Measurements from ENCODE around the gene TBCE.

The TBCE gene

GRCh38 chr1:235473806-235474205 is 106.6 kb downstream of the TBCE start:
- Histone ChIP-seq H4K91ac (ENCODE audit: low read depth, low read length, poor library complexity) (no peak overlapping the region), H3K9ac (ENCODE audit: low read depth, low read length, poor library complexity) (no peak overlapping the region), H3K4me3 (ENCODE audit: low read length in 2 of 2) (no peak overlapping the region), H2BK5ac (ENCODE audit: low read length) (no peak overlapping the region), H3K9me3 (replicated peaks in 1 of 2; ENCODE audit: control insufficient read depth in 2 of 2, insufficient read depth in 1 of 2, low read depth in 1 of 2, low read length in 2 of 2) (no peaks in the 10 kb centered on the region), H2BK15ac (ENCODE audit: low read length) (no peak overlapping the region), H3K4me2 (ENCODE audit: insufficient read depth, low read length, poor library complexity, severe bottlenecking) (no peak overlapping the region), H3K4me1 (ENCODE audit: control insufficient read depth in 2 of 2, insufficient read depth in 1 of 2, low read depth in 1 of 2, low read length in 2 of 2) (no peaks in the 10 kb centered on the region), H2BK12ac (ENCODE audit: low read length) (no peak overlapping the region), H3K18ac (ENCODE audit: low read length) (no peak overlapping the region), H3K23ac (ENCODE audit: low read depth, low read length, poor library complexity) (no peak overlapping the region), H3K4ac (ENCODE audit: low read length) (no peak overlapping the region), H4K8ac (ENCODE audit: low read depth, low read length) (no peak overlapping the region), H2BK120ac (ENCODE audit: low read depth, low read length) (no peak overlapping the region), H3K27me3 (ENCODE audit: control insufficient read depth in 3 of 3, insufficient read depth in 3 of 3, low read depth in 1 of 3, low read length in 3 of 3) (peaks cover 0 to 2% (median 0%) of the 10 kb centered on the region in 3 experiments), H3K79me1 (ENCODE audit: low read depth, low read length) (no peaks in the 10 kb centered on the region), H3K14ac (ENCODE audit: low read length) (no peak overlapping the region), H3K36me3 (replicated peaks in 1 of 2; ENCODE audit: control insufficient read depth in 2 of 2, insufficient read depth in 2 of 2, low read length in 2 of 2) (peaks cover 2 to 83% of the 10 kb centered on the region in 2 donors), H2AK5ac (ENCODE audit: low read depth, low read length) (no peak overlapping the region), H2AFZ (ENCODE audit: low read length) (no peak overlapping the region), H3K27ac (replicated peaks; ENCODE audit: low read length) (no peak overlapping the region)
- no CpG with 5 or more reads among the region's 1 CpG for WGBS, 2 donors (ENCODE audit: extremely low coverage in 2 of 2, insufficient read length in 2 of 2, insufficient replicate concordance in 1 of 2)
- no peak for DNase-seq (ENCODE audit: low spot score)

- Histone ChIP-seq H4K8ac (ENCODE audit: low read depth, low read length) (no peak overlapping the region), H2BK5ac (ENCODE audit: low read length) (no peak overlapping the region), H2BK12ac (ENCODE audit: low read length) (no peak overlapping the region), H3K27ac (replicated peaks; ENCODE audit: low read length) (no peak overlapping the region), H3K36me3 (replicated peaks in 1 of 2; ENCODE audit: control insufficient read depth in 2 of 2, insufficient read depth in 2 of 2, low read length in 2 of 2) (peaks cover 16 to 94% of the 10 kb centered on the region in 2 donors), H2BK15ac (ENCODE audit: low read length) (no peak overlapping the region), H3K23ac (ENCODE audit: low read depth, low read length, poor library complexity) (no peak overlapping the region), H3K14ac (ENCODE audit: low read length) (no peak overlapping the region), H3K4me1 (ENCODE audit: control insufficient read depth in 2 of 2, insufficient read depth in 1 of 2, low read depth in 1 of 2, low read length in 2 of 2) (no peaks in the 10 kb centered on the region), H3K4ac (ENCODE audit: low read length) (no peak overlapping the region), H3K27me3 (ENCODE audit: control insufficient read depth in 3 of 3, insufficient read depth in 3 of 3, low read depth in 1 of 3, low read length in 3 of 3) (no peaks in the 10 kb centered on the region), H3K18ac (ENCODE audit: low read length) (no peak overlapping the region), H2AK5ac (ENCODE audit: low read depth, low read length) (no peak overlapping the region), H3K79me1 (ENCODE audit: low read depth, low read length) (no peaks in the 10 kb centered on the region), H3K4me3 (ENCODE audit: low read length in 2 of 2) (no peak overlapping the region), H2AFZ (ENCODE audit: low read length) (no peak overlapping the region), H4K91ac (ENCODE audit: low read depth, low read length, poor library complexity) (no peak overlapping the region), H3K4me2 (ENCODE audit: insufficient read depth, low read length, poor library complexity, severe bottlenecking) (no peak overlapping the region), H2BK120ac (ENCODE audit: low read depth, low read length) (no peak overlapping the region), H3K9ac (ENCODE audit: low read depth, low read length, poor library complexity) (no peak overlapping the region), H3K9me3 (replicated peaks in 1 of 2; ENCODE audit: control insufficient read depth in 2 of 2, insufficient read depth in 1 of 2, low read depth in 1 of 2, low read length in 2 of 2) (peaks cover 0 to 29% of the 10 kb centered on the region in 2 donors)
- no CpG with 5 or more reads among the region's 5 CpGs for WGBS, 2 donors (ENCODE audit: extremely low coverage in 2 of 2, insufficient read length in 2 of 2, insufficient replicate concordance in 1 of 2)
- DNase-seq (ENCODE audit: low spot score) = no peak
Measured at GRCh38 chr1:235483090-235483489, 115.9 kb downstream of the TBCE start.

- Histone ChIP-seq H3K79me1 (ENCODE audit: low read depth, low read length) (no peaks in the 10 kb centered on the region), H2BK15ac (ENCODE audit: low read length) (no peak overlapping the region), H2AFZ (ENCODE audit: low read length) (no peak overlapping the region), H3K9ac (ENCODE audit: low read depth, low read length, poor library complexity) (no peak overlapping the region), H3K4me3 (ENCODE audit: low read length in 2 of 2) (no peak overlapping the region), H3K23ac (ENCODE audit: low read depth, low read length, poor library complexity) (no peak overlapping the region), H4K8ac (ENCODE audit: low read depth, low read length) (no peak overlapping the region), H2BK120ac (ENCODE audit: low read depth, low read length) (no peak overlapping the region), H3K4ac (ENCODE audit: low read length) (no peak overlapping the region), H3K36me3 (replicated peaks in 1 of 2; ENCODE audit: control insufficient read depth in 2 of 2, insufficient read depth in 2 of 2, low read length in 2 of 2) (peaks cover 10 to 92% of the 10 kb centered on the region in 2 donors), H3K14ac (ENCODE audit: low read length) (no peak overlapping the region), H3K4me1 (ENCODE audit: control insufficient read depth in 2 of 2, insufficient read depth in 1 of 2, low read depth in 1 of 2, low read length in 2 of 2) (no peaks in the 10 kb centered on the region), H4K91ac (ENCODE audit: low read depth, low read length, poor library complexity) (no peak overlapping the region), H3K9me3 (replicated peaks in 1 of 2; ENCODE audit: control insufficient read depth in 2 of 2, insufficient read depth in 1 of 2, low read depth in 1 of 2, low read length in 2 of 2) (peaks cover 0 to 29% of the 10 kb centered on the region in 2 donors), H3K27me3 (ENCODE audit: control insufficient read depth in 3 of 3, insufficient read depth in 3 of 3, low read depth in 1 of 3, low read length in 3 of 3) (no peaks in the 10 kb centered on the region), H3K27ac (replicated peaks; ENCODE audit: low read length) (no peak overlapping the region), H2BK5ac (ENCODE audit: low read length) (no peak overlapping the region), H3K4me2 (ENCODE audit: insufficient read depth, low read length, poor library complexity, severe bottlenecking) (no peak overlapping the region), H2AK5ac (ENCODE audit: low read depth, low read length) (no peak overlapping the region), H2BK12ac (ENCODE audit: low read length) (no peak overlapping the region), H3K18ac (ENCODE audit: low read length) (no peak overlapping the region)
- WGBS, 2 donors (ENCODE audit: extremely low coverage in 2 of 2, insufficient read length in 2 of 2, insufficient replicate concordance in 1 of 2) = no CpG with 5 or more reads among the region's 2 CpGs
- DNase-seq (ENCODE audit: low spot score) = no peak
Measured at GRCh38 chr1:235485558-235485957, 118.3 kb downstream of the TBCE start.

GRCh38 chr1:235486321-235486720 is 119.1 kb downstream of the TBCE start:
- Histone ChIP-seq H3K79me1 (ENCODE audit: low read depth, low read length) (no peaks in the 10 kb centered on the region), H4K91ac (ENCODE audit: low read depth, low read length, poor library complexity) (no peak overlapping the region), H3K4ac (ENCODE audit: low read length) (no peak overlapping the region), H2BK120ac (ENCODE audit: low read depth, low read length) (no peak overlapping the region), H2BK12ac (ENCODE audit: low read length) (no peak overlapping the region), H2AK5ac (ENCODE audit: low read depth, low read length) (no peak overlapping the region), H2BK5ac (ENCODE audit: low read length) (no peak overlapping the region), H4K8ac (ENCODE audit: low read depth, low read length) (no peak overlapping the region), H2BK15ac (ENCODE audit: low read length) (no peak overlapping the region), H3K9me3 (replicated peaks in 1 of 2; ENCODE audit: control insufficient read depth in 2 of 2, insufficient read depth in 1 of 2, low read depth in 1 of 2, low read length in 2 of 2) (peaks cover 0 to 29% of the 10 kb centered on the region in 2 donors), H3K4me3 (ENCODE audit: low read length in 2 of 2) (no peak overlapping the region), H3K23ac (ENCODE audit: low read depth, low read length, poor library complexity) (no peak overlapping the region), H2AFZ (ENCODE audit: low read length) (no peak overlapping the region), H3K4me1 (ENCODE audit: control insufficient read depth in 2 of 2, insufficient read depth in 1 of 2, low read depth in 1 of 2, low read length in 2 of 2) (no peaks in the 10 kb centered on the region), H3K18ac (ENCODE audit: low read length) (no peak overlapping the region), H3K36me3 (replicated peaks in 1 of 2; ENCODE audit: control insufficient read depth in 2 of 2, insufficient read depth in 2 of 2, low read length in 2 of 2) (peaks cover 8 to 95% of the 10 kb centered on the region in 2 donors), H3K14ac (ENCODE audit: low read length) (no peak overlapping the region), H3K9ac (ENCODE audit: low read depth, low read length, poor library complexity) (no peak overlapping the region), H3K4me2 (ENCODE audit: insufficient read depth, low read length, poor library complexity, severe bottlenecking) (no peak overlapping the region), H3K27ac (replicated peaks; ENCODE audit: low read length) (no peak overlapping the region), H3K27me3 (ENCODE audit: control insufficient read depth in 3 of 3, insufficient read depth in 3 of 3, low read depth in 1 of 3, low read length in 3 of 3) (no peaks in the 10 kb centered on the region)
- no peak for DNase-seq (ENCODE audit: low spot score)
- no CpG with 5 or more reads among the region's 5 CpGs for WGBS, 2 donors (ENCODE audit: extremely low coverage in 2 of 2, insufficient read length in 2 of 2, insufficient replicate concordance in 1 of 2)
